Stimulated activated CD4-positive, alpha-beta T cell treated with anti-CD3 and anti-CD28 coated beads, Interleukin-4, amount 100 ng/mL, for 48 hours (primary cell): Measurements from ENCODE around the gene CCDC85C.

Source experiments
- DNase-seq, 2 donors: peaks; one replicate each; pipeline ENCODE4 v3.0.0-alpha.2; 2020; ENCODE audit warnings: low read depth in 2 of 2

The CCDC85C gene

DNA sequence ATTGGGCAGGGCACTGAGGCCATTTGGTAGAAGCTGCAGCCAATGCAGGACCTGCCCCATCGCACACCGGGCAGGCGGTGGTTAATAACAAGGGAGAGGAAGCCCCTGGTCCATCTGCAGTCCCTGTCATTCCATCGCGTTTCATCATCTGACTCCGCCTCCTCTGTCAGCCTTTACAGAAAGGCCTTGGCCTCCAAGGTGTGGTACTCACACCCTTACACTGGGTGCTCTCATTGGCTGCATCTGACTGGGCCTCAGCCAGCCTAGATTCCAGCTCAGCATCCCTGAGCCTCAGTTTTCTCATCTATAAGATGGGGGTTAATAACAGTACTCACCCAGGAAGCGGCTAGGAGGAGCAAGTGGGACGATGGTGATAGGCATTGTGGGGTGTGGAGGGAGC, 26.2 kb upstream of the CCDC85C start:
- no peak for DNase-seq

DNA sequence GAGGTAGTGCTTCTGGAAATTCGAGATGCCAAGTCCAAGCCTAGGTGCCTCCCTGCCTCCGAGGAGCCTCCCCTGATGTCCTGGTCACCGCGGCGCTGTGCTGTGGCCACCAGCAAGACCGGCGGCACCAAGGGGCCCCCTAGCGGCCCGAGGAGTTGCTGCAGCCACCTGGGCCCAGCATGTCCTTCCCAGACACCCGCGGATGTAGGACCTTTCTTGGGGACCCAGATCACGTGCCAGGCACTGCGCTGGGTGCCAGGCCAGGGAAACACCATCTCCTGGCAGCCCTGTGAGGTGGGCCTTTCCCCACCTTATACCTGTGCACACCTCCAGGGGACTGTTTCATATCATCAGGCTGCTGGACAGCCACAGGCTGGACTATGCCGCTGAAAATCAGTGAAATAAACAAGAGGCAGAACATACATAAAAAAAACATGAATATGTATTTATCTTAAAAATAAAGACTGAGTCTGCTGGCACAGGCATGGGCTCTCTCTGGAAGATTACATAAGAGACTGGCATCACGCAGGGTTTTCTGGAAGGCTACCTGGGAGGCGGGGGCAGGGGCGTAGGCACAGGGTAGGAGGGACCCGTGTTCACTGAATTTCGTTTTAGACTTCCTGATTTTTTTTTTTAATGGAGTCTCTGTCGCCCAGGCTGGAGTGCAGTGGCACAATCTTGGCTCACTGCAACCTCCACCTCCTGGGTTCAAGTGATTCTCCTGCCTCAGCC, 25.0 kb upstream of the CCDC85C start:
- peak; percentile 47 to 59 for DNase-seq

DNA sequence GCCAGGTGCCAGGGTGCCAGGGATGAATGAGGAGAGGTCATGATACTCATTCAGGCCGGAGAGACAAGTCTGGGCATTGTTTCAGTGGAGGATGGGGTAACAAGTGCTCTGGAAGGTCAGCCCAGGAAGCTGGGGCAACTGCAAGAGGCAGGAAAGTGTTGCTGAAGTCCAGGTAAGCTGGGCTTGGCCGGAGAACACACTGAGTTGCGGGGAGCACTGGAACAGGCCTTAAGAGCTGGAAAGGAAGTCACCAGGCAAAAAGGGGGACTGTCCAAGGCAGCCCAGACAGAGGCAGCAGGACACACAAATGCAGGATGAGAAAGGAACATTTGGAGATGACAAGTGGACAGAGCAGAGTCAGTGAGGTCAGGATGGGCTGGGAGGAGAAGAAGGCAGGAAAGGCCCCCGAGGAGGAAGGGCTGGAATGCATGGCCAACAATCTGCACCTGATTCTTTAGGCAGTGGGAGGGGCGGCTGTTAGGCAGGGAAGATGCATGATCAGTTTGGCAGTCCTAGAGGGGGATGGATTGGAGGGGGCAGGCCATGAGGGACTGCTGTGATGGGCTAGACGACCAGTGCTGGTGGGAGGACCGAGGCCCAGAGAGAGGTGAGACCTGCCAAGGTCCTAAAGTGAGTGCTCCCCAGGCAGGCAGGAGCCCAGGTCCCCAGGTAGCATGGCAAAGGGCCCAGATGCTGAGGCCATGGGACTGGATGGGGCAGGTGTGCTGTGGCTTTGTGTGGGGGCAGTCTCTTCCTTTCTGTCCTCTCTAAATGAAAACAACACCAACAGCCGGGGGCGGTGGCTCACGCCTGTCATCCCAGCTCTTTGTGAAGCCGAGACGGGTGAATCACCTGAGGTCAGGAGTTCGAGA, 23.7 kb upstream of the CCDC85C start:
- DNase-seq = no peak

DNA sequence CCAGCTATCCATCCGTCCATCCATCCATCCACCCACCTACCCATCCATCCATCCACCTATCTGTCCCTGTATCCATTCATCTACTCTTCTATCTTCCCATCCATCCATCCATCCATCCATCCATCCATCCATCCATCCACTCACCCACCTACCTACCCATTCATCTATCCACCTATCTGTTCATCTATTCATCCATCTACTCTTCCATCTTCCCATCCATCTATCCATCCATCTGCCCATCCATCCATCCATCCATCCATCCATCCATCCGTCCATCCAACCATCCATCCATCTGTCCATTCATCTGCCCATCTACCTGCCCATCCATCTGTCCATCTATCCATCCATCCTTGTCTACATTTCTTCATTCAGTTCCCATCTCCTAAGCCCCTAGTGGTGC, 23.1 kb upstream of the CCDC85C start:
- no peak for DNase-seq

DNA sequence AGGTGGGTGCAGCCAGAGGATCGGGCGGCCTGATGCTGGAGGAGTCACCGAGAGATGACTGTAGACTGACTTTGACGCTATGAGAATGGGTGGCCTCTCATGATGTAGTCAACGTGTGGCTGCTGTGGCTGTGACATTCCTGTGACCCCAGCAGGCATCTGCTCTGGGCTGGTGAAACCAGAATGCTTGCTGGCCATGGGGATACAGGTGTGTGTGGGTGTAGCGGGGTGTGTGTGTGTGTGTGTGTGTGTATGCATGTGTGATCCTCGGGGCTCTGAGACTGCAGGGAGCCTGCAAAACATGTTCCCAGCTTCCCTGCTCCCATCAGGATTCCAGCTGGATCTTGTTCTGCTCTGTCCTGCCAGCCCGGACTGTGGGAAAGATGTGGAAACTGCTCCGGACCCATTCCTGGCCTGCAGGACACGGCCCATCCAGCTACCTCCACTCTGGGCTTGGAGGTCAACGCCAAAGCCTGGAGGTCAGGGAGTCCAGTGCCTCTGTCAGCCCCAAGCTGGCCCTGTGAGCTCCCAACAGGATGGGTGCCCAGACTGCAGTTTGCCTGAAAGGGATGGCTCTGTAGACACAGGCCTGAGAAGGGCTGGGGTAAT, 22.1 kb upstream of the CCDC85C start:
- no peak for DNase-seq

DNA sequence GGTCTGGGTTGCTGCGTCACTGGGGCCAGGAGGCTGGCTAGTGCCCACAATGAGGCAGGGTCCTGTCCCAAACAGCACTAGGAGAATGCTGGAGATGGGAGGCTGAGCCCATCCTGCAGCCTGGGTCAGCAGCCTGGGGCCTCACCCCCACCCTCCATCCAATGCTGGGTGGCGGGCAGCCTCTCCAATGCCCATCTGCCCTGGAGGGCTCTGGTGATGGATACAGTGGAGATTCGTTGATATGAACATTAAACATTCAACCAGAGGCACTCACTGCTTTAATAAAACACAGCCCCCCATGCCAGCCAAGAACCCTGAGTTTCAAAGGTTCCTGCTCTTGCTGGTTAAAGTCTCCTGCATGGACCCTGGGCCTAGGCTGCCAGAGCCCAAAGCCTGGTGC, 21.5 kb upstream of the CCDC85C start:
- DNase-seq = no peak

DNA sequence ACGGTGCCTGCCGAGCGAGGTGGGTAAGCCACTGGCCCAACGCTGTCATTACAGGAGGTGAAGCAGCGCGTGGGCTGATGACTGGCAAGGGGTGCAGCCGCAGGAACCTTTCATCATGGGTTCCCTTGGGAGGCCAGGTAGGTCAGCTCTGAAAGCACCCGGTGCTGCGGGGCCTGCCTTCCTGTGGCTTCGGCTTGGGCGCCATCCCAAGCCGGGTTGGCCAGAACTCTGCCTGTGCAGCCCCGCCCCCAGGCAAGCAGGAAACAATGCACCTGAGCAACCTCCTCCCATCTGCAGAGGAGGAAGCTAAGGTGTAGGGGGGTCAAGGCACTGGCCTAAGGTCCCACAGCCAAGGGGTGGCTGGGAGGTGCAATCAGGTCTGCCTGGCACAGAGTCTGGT, 21.0 kb upstream of the CCDC85C start:
- no peak for DNase-seq

DNA sequence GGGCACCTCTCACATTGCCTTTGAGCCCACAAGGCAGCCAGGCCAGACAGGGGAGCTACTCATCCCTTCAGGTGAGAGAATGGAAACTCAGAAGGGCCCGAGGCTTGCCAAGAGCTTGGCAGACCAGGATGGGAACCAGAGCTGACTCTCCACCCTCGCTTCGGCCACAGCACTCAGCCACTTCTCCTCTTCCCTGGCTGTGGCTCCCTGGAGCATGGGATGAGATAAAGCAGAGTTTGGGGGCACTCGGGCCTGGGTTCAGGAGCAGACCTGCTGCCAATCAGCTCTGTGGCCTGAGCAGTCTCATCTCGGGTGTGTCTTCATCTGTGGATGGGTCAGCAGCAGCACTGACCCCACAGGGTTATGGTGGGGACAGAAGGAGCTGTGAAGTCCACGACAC, 20.0 kb upstream of the CCDC85C start:
- DNase-seq = no peak

DNA sequence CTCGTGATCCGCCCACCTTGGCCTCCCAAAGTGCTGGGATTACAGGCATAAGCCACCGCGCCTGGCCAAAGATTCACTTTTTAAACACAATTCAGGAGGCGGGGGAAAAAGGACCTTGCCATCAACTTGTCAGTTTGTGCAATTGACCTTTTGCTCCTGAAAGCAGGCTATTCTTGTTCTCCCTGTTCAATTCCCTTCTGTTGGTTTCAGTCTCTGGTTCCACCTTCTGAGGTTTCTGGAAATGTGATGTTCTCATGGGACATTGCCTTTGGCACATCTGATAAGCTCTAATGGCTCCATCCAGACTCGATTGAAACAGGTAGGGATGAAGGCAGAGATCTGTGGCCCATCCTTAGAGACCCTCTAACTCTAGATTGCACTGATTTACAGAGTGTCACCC, 17.9 kb upstream of the CCDC85C start:
- DNase-seq = no peak

DNA sequence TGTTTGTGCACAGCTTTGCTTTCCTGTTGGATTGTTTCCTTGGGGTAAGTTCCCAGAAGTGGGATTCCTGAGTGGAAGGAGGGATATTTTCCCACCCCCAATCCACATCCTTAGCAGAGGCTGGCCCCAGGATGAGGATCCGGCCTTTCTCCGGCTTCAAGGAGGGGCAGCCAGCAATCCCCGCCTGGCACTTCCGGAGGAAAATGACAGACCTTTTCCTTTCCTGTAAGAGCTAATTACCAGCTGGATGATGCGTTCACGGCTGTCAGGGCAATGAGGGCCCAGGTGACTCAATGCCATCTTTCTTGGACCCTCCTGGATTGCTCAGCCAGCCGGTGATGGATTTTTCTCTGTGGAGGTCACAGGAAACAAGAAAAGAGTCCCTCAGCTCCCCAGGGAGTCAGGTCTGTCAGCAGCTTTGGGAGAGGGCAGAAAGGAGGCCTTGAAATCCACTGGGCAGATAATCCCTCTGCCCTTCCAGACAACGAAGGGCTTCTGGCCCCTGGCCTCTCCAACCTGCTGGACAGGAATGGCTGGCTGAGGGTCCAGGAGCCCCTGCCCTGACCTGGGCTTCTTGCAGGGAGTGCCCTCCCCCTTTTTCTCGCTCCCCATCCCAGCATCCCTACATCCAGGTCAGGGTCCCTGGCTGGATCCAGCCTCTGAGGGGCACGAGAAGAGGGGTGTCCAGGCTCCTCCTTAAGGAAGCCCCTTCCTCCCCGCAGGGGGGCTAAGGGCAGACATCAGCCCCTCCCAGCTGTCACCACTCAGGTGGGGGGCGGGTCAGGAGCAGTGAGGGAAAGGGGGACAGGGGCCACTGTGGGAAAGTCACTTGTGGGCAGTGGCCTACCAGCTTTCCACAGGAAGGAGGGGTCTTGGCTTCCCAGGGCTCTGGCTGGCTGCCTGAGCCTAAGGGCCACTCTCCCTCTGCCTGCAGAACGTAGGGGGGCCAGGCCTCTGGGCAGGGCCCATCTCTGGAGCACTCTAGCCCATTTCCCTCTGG, 16.1 kb upstream of the CCDC85C start:
- no peak for DNase-seq

DNA sequence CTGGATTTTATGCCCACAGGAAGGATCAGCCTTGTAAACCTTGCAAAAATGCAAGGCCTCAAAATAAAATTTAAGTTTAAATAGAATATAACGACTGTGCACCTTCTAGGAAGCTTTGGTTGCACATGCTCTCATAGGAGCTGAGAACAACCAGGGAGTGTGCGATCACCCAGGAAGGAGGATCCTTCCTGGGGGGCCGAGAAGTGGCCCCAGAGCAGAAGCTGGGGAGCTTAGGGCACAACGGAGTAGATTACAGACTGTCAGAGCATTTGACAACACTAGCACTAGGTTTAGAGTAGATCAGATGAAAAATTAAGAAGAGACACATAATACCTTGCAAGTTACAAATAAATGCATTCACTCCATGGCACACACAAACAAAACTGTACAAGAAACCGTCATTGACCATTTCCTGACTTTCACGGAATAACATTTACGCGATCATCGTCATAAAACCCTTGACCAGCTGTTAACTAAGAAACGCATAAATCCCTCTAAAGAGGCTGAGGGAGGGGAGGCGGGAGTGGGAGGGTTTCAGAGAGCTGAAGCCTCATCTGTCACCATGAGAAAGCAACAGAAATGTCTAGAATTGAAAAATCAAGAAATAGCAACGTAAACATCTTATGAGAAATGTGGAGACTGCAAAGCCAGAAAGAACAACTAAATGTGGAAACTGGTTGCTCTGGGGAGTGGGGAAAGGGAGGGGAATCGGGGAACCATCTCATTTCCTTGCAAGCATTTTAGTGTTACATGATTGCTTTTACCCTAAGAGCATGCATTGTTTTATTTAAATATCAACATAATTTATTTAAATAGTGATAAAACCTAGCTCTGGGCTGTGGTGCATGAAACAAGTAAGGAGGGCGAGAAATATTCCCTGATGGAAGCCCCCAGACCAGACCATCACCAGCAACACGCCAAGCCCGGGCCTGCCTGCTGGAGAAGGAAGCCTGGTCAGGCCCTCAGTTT, 13.1 kb upstream of the CCDC85C start:
- no peak for DNase-seq

DNA sequence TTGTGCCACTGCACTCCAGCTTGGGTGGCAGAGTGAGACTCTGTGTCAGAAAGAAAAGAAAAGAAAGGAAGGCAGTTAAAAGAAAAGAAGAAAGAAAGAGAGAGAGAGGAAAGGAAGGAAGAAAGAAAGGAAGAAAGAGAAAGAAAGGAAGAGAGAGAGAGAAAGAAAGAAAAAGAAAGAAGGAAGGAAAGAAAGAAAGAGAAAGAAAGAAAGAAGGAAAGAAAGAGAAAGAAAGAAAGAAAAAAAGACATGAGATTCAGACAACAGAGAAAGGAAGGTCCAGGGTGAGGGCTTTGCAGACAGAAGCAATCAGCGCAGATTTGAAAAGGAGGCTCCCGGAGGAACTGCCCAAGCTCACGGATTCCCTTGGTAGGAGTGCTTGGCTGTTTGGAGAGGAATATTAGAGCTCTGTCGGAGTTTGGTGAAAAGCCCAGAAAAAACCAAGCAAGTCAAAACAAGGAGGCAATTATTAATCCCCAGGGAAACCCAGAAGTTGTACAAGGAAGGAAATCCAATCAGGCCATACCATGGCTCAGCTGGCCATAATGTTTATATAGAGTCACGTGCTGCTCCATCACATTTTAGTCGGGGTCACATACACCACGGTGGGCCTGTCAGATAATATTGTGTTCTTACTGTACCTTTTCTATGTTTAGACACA, 11.6 kb upstream of the CCDC85C start:
- no peak for DNase-seq

DNA sequence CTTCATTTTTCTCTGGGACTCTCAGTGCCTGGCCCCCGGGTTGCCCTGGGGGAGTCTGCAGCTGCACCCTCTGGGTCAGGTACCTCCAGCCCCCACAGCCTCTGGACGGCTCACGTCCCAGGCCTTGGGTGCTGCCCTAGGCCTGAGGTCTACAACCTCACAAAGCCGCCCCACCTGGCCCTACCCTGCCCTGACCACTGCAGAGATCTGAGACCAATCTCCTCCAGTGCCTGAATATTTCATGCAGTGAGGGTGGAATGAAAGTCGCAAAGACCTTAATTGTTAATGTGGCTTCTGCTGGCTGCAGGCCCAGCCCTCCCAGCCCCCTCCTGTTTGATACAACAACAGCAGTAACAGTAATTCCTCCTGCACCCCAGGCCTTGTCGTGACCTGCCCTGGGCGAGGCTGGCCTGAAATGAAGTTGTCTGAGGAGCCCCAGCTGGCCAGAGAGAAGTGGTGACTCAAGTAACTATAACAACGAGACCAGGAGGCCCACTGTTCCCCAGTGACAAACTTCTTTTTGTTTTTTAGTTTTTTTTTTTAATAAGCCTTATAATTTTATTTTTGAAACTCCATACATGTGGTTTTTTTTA, 8.8 kb upstream of the CCDC85C start:
- DNase-seq = no peak

DNA sequence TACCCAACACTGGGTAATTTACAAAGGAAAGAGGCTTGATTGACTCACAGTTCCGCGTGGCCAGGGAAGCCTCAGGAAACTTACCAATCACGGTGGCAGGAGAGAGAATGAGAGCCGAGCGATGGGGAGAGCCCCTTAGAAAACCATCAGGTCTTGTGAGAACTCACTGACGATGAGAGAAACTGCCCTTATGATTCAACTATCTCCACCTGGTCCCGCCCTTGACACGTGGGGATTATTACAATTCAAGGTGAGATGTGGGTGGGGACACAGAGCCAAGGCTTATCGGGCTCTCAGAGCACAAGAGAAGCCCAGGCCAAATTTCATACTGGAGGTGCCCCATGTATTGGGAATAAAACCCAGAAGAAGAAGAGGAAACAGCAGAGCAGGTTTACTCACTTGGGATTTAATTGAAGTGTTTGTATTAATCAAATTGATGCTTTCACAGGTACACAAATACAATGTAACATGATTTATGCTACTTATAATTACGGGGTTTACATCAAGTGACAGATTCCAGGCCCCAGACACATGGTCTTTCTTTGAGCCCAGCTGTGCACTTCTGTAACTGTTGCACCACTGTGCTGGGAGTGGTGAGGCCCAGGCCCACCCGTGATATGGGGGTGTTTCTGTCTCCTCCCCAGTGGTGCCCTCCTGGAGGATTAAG, 8.2 kb upstream of the CCDC85C start:
- DNase-seq = no peak

DNA sequence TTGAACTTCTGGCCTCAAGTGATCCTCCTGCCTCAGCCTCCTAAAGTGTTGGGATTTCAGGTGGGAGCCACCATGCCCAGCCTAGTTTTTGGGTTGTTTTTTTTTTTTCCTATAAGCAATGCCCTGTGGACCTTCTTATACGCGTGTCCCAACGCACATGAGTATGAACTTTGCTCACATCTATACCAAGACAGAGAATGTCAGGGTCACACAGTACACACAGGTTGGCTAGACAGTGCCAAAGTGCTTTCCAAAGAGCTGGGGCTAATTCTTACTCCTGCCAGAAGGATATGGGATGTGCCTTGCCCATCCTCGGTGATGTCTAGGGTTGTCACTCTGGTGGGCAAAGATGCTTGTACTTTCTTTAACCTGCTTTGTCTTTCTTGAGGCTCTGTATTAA, 7.6 kb upstream of the CCDC85C start:
- no peak for DNase-seq

DNA sequence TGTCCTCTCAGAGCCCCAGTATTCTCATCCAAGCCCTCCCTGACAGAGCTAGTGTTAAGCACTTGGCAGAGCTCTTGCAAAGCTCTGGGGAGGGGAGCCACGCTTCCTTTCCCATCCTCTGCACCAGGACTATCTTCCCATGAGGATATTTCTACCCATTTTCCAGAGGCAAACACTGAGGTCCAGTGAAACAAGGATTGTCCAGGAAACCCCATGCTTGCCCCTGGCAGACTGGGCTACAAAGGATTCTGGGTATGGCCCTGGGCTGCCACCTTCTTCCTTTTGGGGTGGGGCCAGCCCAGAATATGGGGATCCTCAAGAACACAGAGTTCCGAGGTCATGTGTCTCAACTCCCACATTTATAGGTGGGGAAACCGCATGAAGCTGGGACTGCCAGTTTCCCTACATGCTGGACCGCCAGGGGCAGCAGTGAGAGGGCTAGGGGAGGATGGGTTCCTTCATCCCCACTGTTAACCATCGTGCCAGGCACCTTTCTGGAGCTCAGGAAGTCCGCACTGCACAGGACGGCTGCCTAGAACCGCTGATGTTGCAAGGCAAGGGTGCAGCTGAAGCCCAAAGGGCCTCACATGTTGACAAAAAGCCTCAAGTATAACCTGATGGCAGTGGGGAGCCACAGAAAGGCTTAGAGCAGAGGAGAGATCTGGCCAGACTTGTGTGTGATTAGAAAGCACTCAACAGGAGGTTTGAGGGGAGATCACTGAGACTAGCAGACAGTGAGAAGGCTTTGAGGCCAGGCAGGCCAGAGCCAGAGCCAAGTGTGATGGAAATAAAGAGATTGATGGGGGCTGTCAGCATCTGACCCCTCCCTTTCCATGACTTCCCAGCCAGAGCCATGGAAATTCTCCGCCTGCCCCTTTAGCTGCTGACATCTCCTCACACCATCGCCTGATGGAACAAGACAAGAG, 5.5 kb upstream of the CCDC85C start:
- no peak for DNase-seq

DNA sequence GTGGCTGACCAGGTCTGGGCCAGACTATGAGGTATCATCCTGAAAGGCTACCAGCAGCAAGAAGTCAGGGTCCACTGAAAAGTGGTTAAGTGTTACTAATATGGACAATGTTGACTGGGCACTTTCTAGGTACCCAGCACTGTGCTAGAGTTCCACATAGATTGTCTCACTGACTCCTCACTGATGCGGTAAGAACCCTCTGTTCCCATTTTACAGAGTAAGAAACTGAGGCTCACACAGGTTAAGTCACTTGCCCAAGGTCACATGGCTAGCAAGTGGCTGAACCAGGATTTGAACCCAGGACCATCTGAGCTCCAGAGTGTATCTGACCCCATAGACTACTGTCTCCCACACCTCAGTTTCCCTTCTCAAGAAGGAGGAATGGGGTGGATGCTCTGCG, 4.6 kb upstream of the CCDC85C start:
- no peak for DNase-seq

DNA sequence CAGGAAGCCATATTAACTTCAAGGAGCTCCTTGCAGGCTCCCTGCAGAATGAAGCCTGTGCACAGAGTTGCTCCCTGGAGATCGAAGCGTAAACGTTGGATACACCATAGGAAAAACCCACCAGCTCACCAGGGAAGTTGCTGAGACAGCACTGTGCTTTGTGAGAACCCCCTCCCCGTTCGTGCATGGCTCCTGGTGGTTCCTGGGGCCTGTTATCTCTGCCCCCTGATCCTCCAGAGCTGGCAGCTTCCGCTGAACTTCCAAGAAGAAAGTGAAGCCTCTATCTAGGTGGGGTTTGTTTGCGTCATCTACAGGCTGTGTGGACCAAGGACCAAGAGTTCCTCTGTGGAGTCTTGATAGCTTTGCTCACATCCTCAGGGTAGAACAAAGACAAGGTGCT, 2.4 kb upstream of the CCDC85C start:
- no peak for DNase-seq
